H7 (cell line): Measurements from ENCODE around the gene NT5DC4. TPM values are rescaled to one million over a fixed set of nuclear protein-coding genes. Genes with fewer than 3 reads are reported as not detected.
A peak's percentile ranks its signal among the peaks of the same experiment; 100 is the strongest.

Source experiments
- DNase-seq: peaks from one replicate; pipeline ENCODE4 v3.0.0; 2012
- H3K27me3 ChIP-seq: 2 replicates; pipeline ENCODE4 v1.6.0; 2011; ENCODE audit warnings: mild to moderate bottlenecking, low read length; ENCODE audit not compliant: control insufficient read depth, insufficient read depth
- H3K36me3 ChIP-seq: replicated peaks from 2 replicates; pipeline ENCODE4 v1.5.1; 2011; ENCODE audit warnings: low read length; ENCODE audit not compliant: control insufficient read depth, insufficient read depth
- H3K4me3 ChIP-seq: 2 replicates; pipeline ENCODE4 v1.5.1; 2011; ENCODE audit warnings: low read depth, mild to moderate bottlenecking, control low read depth, low read length, moderate library complexity; ENCODE audit not compliant: insufficient read depth
- total RNA-seq: library from RNA; depleted of rRNA; stranded (reverse); fragments of >200 nt; shearing (Covaris generic); gene quantifications from 2 replicates; pipeline ENCODE4 v1.2.3, GENCODE V29; 2014; rRNA removed

NT5DC4 gene
- not detected in 2 replicates for total RNA-seq

- no peak for DNase-seq
- H3K36me3 ChIP-seq: no peaks in the 10 kb centered on the region
- no peaks in the 10 kb centered on the region for H3K27me3 ChIP-seq
- H3K4me3 ChIP-seq: no peak within 1 kb of the TSS
These were observed at the start of gene NT5DC4 for GRCh38 chr2:112720785-112721184. NT5DC4 (plus strand) TSS chr2:112721020; CDS start chr2:112721080, 60 bp downstream.

- H3K27me3 ChIP-seq: no peaks in the 10 kb centered on the region
- DNase-seq: no peak
- no peak overlapping the region for H3K4me3 ChIP-seq
- no peaks in the 10 kb centered on the region for H3K36me3 ChIP-seq
These were observed 49.0 kb upstream of the NT5DC4 start for GRCh38 chr2:112671801-112672200.

GRCh38 chr2:112673008-112673407 is 47.8 kb upstream of the NT5DC4 start:
- DNase-seq: no peak
- Histone ChIP-seq H3K27me3 (no peaks in the 10 kb centered on the region), H3K36me3 (no peaks in the 10 kb centered on the region), H3K4me3 (no peak overlapping the region)

- no peaks in the 10 kb centered on the region for H3K27me3 ChIP-seq
- no peaks in the 10 kb centered on the region for H3K36me3 ChIP-seq
- H3K4me3 ChIP-seq: no peak overlapping the region
- DNase-seq: no peak
These were observed 46.6 kb upstream of the NT5DC4 start for GRCh38 chr2:112674229-112674628.

GRCh38 chr2:112679484-112679883 is 41.3 kb upstream of the NT5DC4 start:
- Histone ChIP-seq H3K27me3 (no peaks in the 10 kb centered on the region), H3K36me3 (no peaks in the 10 kb centered on the region), H3K4me3 (no peak overlapping the region)
- DNase-seq: no peak

- Histone ChIP-seq H3K36me3 (no peaks in the 10 kb centered on the region), H3K4me3 (no peak overlapping the region), H3K27me3 (no peaks in the 10 kb centered on the region)
- no peak for DNase-seq
These were observed 40.1 kb upstream of the NT5DC4 start for GRCh38 chr2:112680666-112681101.

GRCh38 chr2:112682101-112682500 is 38.7 kb upstream of the NT5DC4 start:
- Histone ChIP-seq H3K27me3 (no peaks in the 10 kb centered on the region), H3K36me3 (no peaks in the 10 kb centered on the region), H3K4me3 (no peak overlapping the region)
- DNase-seq: no peak

GRCh38 chr2:112683550-112684414 is 37.0 kb upstream of the NT5DC4 start:
- DNase-seq: peak; percentile 56
- Histone ChIP-seq H3K27me3 (no peaks in the 10 kb centered on the region), H3K4me3 (no peak overlapping the region), H3K36me3 (no peaks in the 10 kb centered on the region)

GRCh38 chr2:112684415-112684775 is 36.4 kb upstream of the NT5DC4 start:
- DNase-seq: no peak
- Histone ChIP-seq H3K36me3 (no peaks in the 10 kb centered on the region), H3K4me3 (no peak overlapping the region), H3K27me3 (no peaks in the 10 kb centered on the region)

- H3K36me3 ChIP-seq: no peaks in the 10 kb centered on the region
- H3K4me3 ChIP-seq: no peak overlapping the region
- no peaks in the 10 kb centered on the region for H3K27me3 ChIP-seq
- no peak for DNase-seq
These were observed 35.4 kb upstream of the NT5DC4 start for GRCh38 chr2:112685271-112685884.

GRCh38 chr2:112686348-112687217 is 34.2 kb upstream of the NT5DC4 start:
- H3K36me3 ChIP-seq: no peaks in the 10 kb centered on the region
- DNase-seq: no peak
- H3K4me3 ChIP-seq: no peak overlapping the region

GRCh38 chr2:112687522-112687921 is 33.3 kb upstream of the NT5DC4 start:
- no peak for DNase-seq
- H3K4me3 ChIP-seq: no peak overlapping the region
- no peaks in the 10 kb centered on the region for H3K36me3 ChIP-seq
- H3K27me3 ChIP-seq: no peaks in the 10 kb centered on the region

More at GRCh38 chr2:112686348-112687217, 34.2 kb upstream of the NT5DC4 start:
- no peaks in the 10 kb centered on the region for H3K27me3 ChIP-seq

- no peak for DNase-seq
- H3K4me3 ChIP-seq: no peak overlapping the region
- H3K36me3 ChIP-seq: no peaks in the 10 kb centered on the region
- no peaks in the 10 kb centered on the region for H3K27me3 ChIP-seq
These were observed 32.5 kb upstream of the NT5DC4 start for GRCh38 chr2:112688086-112688880.

GRCh38 chr2:112690853-112691401 is 29.9 kb upstream of the NT5DC4 start:
- peak; percentile 74 for DNase-seq
- no peaks in the 10 kb centered on the region for H3K27me3 ChIP-seq
- H3K4me3 ChIP-seq: no peak overlapping the region
- no peaks in the 10 kb centered on the region for H3K36me3 ChIP-seq
